ENCODE results near the gene DENND5A. TPM values are rescaled to one million over a fixed set of nuclear protein-coding genes. Genes with fewer than 3 reads are reported as not detected.
"Not testable (repeated sequence)": the region's sequence is repeated elsewhere in the genome, so short reads cannot be mapped to it uniquely, and the experiment has no call there.

DENND5A gene
- total RNA-seq, 1 donor = 152 TPM

- H3K4me3 ChIP-seq (ENCODE audit: low read depth, low read length) = no peak overlapping the region
- DNase-seq (ENCODE audit: low read depth) = peak; percentile 63
- TF ChIP-seq CTCF (IDR thresholded peaks at IDR 0.05; ENCODE audit: insufficient read depth, low read depth, low read length) = no peak
These were observed 34.9 kb downstream of the DENND5A start for GRCh38 chr11:9230296-9230695.

GRCh38 chr11:9228091-9228490 is 37.1 kb downstream of the DENND5A start:
- TF ChIP-seq CTCF (IDR thresholded peaks at IDR 0.05; ENCODE audit: insufficient read depth, low read depth, low read length) = no peak

GRCh38 chr11:9225748-9226298 is 39.3 kb downstream of the DENND5A start:
- DNase-seq (ENCODE audit: low read depth) = no peak
- no peak overlapping the region for H3K4me3 ChIP-seq (ENCODE audit: low read depth, low read length)
- TF ChIP-seq CTCF (IDR thresholded peaks at IDR 0.05; ENCODE audit: insufficient read depth, low read depth, low read length) = no peak

More at GRCh38 chr11:9228091-9228490, 37.1 kb downstream of the DENND5A start:
- H3K4me3 ChIP-seq (ENCODE audit: low read depth, low read length) = no peak overlapping the region
- DNase-seq (ENCODE audit: low read depth) = no peak

- no peak for TF ChIP-seq CTCF (IDR thresholded peaks at IDR 0.05; ENCODE audit: insufficient read depth, low read depth, low read length)
- H3K4me3 ChIP-seq (ENCODE audit: low read depth, low read length) = no peak overlapping the region
- DNase-seq (ENCODE audit: low read depth) = no peak
These were observed 42.5 kb downstream of the DENND5A start for GRCh38 chr11:9222654-9223053.

GRCh38 chr11:9220853-9221252 is 44.3 kb downstream of the DENND5A start:
- DNase-seq (ENCODE audit: low read depth); H3K4me3 ChIP-seq (ENCODE audit: low read depth, low read length): not testable (repeated sequence)

GRCh38 chr11:9219572-9219971 is 45.6 kb downstream of the DENND5A start:
- peak; percentile 57 for DNase-seq (ENCODE audit: low read depth)

GRCh38 chr11:9219115-9219514 is 46.0 kb downstream of the DENND5A start:
- TF ChIP-seq CTCF (IDR thresholded peaks at IDR 0.05; ENCODE audit: insufficient read depth, low read depth, low read length) = no peak

More at GRCh38 chr11:9219572-9219971, 45.6 kb downstream of the DENND5A start:
- TF ChIP-seq CTCF (IDR thresholded peaks at IDR 0.05; ENCODE audit: insufficient read depth, low read depth, low read length) = no peak
- no peak overlapping the region for H3K4me3 ChIP-seq (ENCODE audit: low read depth, low read length)

More at GRCh38 chr11:9219115-9219514, 46.0 kb downstream of the DENND5A start:
- H3K4me3 ChIP-seq (ENCODE audit: low read depth, low read length) = no peak overlapping the region
- DNase-seq (ENCODE audit: low read depth) = peak; percentile 52

All from fibroblast of villous mesenchyme (primary cell).